GM19455 (cell line): ENCODE measurements around the gene FOXD4L6.
A peak's percentile ranks its signal among the peaks of the same experiment; 100 is the strongest.
"Not testable (repeated sequence)": the region's sequence is repeated elsewhere in the genome, so short reads cannot be mapped to it uniquely, and the experiment has no call there.

Source experiments
- ATAC-seq: cut with Tn5 transposase; IDR thresholded peaks from one replicate; pipeline ENCODE4 v1.9.1; 2021; ENCODE audit not compliant: unreplicated experiment

The FOXD4L6 gene

DNA sequence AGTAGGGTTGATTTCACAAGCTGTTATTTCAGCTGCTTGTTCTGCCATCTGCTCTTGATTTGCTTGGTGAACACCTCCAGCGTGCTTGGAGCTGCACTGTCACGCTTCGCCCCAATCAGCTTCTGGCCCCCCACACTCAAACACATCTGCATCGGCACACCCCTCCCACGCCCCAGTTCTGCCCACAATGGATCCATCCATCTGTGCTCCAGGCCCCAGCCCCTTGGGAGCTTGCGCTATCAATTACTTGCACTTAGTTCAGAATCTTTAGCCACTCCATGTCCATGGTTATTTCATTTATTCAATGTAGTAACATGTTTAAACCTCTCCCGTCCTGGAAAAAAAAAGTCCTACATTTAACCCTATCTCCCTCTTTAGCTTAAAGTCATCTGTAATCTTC is 28.0 kb downstream of the FOXD4L6 start:
- not testable (repeated sequence) for ATAC-seq

DNA sequence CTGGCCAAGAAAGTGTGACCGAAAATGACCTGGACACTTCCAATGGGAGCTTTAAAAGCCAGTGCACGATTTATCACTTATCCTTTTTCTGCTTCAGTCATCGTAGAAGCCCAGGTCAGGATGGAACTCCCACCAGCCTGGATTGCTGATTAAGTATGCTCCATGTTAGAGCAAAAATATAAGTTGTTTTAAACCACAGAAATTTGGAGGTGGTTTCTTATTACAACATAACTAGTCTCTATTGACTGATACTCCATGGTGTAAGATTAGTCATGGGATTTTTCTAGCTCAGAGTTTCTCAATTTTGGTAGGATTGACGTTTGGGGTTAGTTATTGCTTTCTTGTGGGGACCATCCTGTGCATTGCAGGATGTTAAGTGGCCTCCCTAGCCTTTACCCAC is 29.7 kb downstream of the FOXD4L6 start:
- not testable (repeated sequence) for ATAC-seq

DNA sequence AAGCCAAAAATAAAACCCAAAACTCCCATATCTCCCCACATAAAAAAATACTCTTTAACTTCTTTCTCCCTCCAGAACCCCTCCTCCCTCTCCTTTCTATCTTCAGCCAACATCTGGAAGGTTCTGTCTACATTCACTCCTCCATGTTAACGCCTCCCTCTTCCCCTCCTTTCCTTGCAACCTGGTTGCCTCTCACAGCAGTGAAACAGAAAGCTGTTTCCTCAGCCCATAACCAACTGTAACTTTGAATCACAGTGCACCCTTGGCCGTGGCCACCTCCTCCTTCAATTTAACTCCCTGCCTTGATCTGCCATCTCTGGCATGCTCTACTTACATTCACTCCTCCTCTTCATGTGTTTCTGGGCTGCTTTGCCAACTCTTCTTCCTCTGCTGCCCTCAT is 33.4 kb downstream of the FOXD4L6 start:
- not testable (repeated sequence) for ATAC-seq

DNA sequence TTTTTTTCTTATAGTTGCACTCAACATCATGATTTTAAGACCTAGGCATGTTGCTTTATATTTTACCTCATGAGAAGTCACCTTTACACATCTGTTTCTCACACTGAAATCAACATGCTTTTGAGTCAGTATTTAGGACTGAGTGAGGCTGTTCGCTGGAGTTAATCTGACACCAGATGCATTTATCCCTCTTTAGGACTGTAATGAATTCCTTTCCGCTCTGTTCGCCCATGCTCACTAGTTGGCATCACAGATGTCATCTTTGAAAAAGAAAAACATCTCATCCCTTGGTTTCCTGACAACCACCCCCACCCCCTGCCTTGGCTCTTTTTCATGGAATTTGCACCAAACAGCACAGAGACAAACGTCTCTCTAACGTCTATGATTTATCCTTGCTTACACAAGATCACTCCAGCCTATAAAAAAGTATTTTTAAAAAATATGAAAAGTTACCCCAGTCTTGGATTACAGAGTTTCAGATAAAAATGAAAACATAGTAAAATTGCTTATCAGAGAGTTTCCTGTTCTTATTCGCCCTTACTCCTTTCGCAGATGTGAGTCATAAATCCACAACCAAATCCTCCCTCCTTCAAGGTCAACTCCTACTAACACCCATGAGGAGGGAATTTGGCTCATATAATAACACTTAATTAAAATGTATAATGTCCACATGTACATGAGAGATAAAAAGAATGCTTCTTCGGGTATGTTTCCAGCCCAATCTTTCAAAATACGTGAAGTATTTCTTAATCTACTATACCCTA is 34.3 kb downstream of the FOXD4L6 start:
- ATAC-seq: not testable (repeated sequence)

DNA sequence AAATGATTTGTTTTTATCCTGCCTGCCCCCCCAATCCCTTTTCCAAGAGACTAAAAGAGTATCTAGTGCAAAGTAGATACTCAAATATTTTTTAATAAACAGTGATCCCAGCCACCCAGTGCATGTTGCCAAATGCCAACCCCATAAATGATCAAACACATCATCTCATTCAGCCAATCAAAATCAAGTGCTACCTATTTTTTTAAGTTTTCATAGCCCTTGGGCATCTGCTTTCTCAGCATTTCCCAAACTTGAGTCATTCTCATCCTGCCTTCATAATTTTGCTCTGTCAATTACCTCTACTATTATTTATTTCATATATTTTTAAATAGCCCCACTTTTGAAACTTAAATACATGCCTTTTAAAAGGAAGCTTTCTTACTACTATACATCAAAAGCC is 37.6 kb downstream of the FOXD4L6 start:
- not testable (repeated sequence) for ATAC-seq

DNA sequence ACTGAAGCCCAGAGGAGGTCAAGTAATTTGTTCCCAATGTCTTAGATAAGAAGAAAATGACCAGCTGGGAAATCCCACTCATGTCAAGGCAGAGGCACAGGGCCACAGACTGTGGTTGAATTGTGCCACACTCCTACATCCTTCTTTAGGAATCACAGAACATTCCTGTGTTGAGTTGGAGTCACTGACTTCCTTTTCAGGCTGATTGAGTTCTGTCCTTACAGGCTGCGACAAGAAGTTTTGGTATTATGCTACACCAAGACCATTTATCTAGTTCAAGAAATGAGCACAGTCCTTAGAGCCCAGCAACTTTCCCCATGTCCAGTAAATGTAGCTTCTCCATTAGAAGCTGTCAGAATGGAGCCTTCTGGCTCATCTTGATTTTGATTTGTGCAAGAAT is 38.1 kb downstream of the FOXD4L6 start:
- ATAC-seq: not testable (repeated sequence)

DNA sequence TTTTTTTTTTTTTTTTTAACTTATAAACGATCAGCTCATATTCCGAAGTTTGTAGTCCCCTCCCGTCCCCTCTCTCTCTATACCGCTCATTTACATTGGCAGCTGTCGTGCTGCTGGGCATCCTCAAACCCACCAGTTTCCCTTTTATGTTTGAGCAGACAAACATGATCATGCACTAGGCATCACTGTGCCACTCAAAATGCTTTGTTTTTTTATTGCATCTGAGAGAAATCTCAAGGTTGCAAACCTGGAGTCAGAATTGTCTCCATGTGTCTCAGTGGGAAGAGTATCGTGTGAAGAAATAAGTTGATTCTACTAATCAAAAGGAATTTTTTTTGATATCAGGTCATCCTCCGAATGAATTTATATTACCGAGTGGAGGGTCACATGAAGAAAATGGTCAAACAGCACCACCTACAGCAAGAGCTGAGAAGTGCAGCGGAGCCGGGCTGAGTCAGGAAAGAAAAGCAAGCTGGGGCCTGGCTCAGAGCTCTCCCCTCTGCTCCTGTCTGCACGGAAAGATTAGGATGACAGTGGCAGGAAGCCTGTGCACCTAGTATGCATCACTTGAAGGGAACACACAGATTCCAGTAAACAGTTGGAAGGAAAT is 39.9 kb downstream of the FOXD4L6 start:
- peak; percentile 71 for ATAC-seq

DNA sequence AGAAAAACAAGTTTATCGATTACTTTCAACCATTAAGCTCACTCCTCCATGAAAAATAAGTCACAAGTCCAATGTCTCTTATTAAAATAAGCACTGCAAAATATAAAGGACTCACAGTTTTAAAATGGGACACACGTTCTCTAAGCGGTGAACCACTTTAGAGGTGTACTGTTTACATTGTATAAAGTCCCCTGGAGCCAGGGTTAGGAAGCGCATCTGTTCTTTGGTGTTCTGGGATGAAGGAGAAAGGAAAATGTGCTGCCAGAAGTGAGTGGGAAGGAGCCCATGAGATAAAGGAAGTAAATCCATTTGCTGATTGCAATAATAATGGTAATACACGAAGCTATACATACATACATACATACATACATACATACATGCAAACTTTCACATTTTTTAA is 40.6 kb downstream of the FOXD4L6 start:
- ATAC-seq: not testable (repeated sequence)

DNA sequence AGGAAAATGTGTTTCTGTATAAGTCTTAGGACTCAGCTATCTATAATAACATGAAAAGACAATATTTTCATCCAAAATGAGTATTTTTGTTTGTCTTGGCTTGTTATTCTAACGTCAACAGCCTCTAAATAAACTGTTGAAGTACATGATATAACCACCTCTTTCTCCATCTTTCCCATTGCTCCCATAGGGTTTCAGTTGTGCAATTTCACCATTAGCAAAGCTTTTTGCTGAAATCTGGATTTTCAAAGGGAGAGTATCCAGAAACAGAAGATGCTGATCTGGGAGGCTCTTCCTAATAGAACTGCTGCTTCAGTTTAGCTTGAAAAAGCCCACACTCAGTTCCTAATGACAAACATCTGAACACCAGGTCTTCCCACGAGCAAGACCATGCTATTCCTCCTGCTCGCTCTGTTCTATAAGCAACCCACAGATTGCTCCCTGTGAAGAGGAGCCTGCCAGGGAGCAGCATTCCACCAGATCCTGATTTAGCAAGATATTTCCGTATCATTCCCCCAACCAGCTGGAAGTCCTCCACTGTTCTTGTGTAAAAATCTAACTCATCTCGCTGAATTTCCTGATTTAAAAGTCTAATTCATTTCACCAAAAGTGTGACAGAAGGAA is 41.2 kb downstream of the FOXD4L6 start:
- ATAC-seq: not testable (repeated sequence)

DNA sequence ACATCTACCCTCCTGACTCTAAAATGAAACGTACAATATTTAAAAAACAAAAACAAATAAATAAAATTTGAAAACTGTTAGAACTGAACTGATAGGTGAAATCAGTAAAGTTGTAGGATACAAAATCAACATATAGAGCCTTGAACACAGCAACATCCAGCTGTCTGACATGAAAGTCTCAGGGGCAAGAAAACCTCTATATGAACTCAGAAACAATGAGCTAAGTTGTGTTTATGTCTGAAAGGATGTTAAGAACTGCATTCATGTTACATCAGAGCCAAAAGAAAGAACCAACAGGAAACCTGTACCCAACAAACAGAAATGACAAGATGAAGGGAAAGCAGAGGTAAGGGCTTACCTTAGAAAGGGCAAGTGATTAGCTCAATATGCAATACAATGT is 41.8 kb downstream of the FOXD4L6 start:
- not testable (repeated sequence) for ATAC-seq

DNA sequence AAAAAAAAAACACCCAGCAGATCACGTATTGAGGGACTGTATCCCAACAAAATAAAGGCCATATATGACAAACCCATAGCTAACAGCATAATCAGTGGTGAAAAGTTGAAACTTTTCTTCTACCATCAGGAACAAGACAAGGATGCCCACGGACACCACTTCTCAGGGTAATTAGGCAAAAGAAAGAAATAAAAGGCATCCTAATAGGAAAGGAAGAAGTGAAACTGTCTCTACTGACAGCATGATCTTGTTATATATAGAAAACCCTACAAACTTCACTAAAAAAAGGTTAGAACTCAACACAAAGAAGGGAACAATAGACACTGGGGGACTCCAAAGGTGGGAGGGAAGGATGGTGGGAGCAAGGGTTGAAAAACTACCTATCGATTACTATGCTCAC is 42.3 kb downstream of the FOXD4L6 start:
- ATAC-seq: not testable (repeated sequence)

DNA sequence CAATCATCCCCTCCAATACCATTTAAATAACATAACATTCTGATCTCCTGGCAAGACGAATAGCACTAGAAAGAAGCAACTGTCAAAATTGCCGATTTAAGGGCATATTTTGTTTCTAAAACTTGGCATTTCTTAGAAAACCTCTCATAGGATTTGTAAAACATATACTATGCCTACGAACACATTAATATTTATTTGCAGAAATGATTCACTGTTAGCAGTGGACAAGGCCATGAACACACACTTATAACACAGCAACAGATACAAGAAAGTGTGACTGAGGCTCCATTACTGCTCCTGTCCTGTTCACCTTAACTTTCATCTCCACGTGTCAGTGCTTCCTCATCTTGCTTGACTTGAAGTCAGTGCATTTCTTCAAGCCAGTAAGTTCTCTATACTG is 46.1 kb downstream of the FOXD4L6 start:
- ATAC-seq: not testable (repeated sequence)

DNA sequence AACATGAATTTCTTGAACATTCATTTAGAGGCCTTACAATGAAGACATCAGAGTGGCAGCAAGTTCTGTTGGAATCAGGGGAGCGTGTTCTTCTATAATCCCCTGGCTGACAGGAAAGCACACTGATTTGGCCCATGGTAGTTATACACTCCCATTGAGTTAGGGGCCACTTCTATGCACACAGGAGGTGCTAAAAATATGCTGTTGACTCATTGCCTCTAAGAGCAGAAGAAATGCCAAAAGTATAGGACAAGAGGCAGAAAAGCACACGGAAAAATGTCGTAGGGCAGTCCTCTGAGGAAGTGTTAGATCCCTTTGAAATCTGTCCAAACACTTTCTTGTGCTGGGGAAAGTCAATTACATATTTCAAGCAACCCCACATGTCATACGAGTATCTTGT is 49.0 kb downstream of the FOXD4L6 start:
- ATAC-seq: not testable (repeated sequence)

DNA sequence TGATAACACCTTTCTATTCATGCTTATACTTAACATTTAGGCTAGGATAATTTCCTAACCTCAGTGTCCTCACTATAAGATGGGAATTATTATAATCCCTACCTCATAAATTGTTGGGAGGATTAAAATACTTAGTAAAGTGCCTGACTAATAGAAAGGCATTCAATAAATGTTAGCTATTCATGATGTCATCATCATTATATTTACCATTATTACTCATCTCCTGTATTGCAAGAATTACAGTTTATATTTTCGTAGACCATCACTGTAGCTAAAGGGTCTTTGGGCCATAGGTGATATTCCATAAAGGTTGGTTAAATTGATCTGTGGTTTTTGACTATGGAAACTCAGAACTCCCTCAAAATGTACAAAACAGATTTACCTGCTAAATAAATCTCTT is 50.9 kb downstream of the FOXD4L6 start:
- not testable (repeated sequence) for ATAC-seq
